ENCODE data around the gene CHD1.

CHD1 gene

GRCh38 chr5:98907951-98908350, 20.9 kb downstream of the CHD1 start:
- DNase-seq (ENCODE audit: low read depth in 1 of 2, low spot score in 1 of 2) = no peak
- in situ Hi-C loops (cut with HindIII; ENCODE audit: low pct_unique_long_range_greater_than_20kb, low sequenced_read_pairs) = no loop called here
- no peak for TF ChIP-seq JUND (IDR thresholded peaks at IDR 0.05; ENCODE audit: low read depth)

- in situ Hi-C loops (cut with HindIII; ENCODE audit: low pct_unique_long_range_greater_than_20kb, low sequenced_read_pairs) = no loop called here
- DNase-seq (ENCODE audit: low read depth in 1 of 2, low spot score in 1 of 2) = peak in 1 of 2 experiments; percentile 20
- no peak for TF ChIP-seq JUND (IDR thresholded peaks at IDR 0.05; ENCODE audit: low read depth)
These were observed 22.0 kb downstream of the CHD1 start for GRCh38 chr5:98906756-98907355.

- no peak for TF ChIP-seq JUND (IDR thresholded peaks at IDR 0.05; ENCODE audit: low read depth)
- in situ Hi-C loops (cut with HindIII; ENCODE audit: low pct_unique_long_range_greater_than_20kb, low sequenced_read_pairs) = no loop called here
- DNase-seq (ENCODE audit: low read depth in 1 of 2, low spot score in 1 of 2) = peak in 1 of 2 experiments; percentile 54
These were observed 22.7 kb downstream of the CHD1 start for GRCh38 chr5:98905857-98906688.

- in situ Hi-C loops (cut with HindIII; ENCODE audit: low pct_unique_long_range_greater_than_20kb, low sequenced_read_pairs) = no loop called here
- DNase-seq (ENCODE audit: low read depth in 1 of 2, low spot score in 1 of 2) = no peak
- no peak for TF ChIP-seq JUND (IDR thresholded peaks at IDR 0.05; ENCODE audit: low read depth)
These were observed 24.0 kb downstream of the CHD1 start for GRCh38 chr5:98904780-98905179.

DNA sequence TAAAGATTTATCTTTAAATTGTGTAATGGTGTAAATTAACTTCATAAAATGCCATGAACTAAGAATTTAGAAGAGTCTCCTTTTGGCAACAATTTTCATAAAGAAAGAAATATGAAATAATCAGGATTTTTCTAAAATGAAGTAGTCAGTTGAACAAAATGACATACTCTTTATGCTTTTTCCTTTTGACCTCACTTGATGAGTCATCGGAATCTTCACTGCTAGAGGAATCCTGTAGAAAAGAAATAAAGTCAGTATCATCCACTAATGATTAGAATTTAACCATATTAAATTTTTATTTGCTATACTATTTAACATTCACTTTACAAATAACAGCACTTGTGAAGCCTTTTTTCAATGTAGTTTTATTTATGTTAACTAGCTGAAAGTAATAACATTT, 26.1 kb downstream of the CHD1 start:
- no peak for DNase-seq (ENCODE audit: low read depth in 1 of 2, low spot score in 1 of 2)
- in situ Hi-C loops (cut with HindIII; ENCODE audit: low pct_unique_long_range_greater_than_20kb, low sequenced_read_pairs) = no loop called here
- TF ChIP-seq JUND (IDR thresholded peaks at IDR 0.05; ENCODE audit: low read depth) = no peak

GRCh38 chr5:98899456-98899855, 29.4 kb downstream of the CHD1 start:
- no peak for TF ChIP-seq JUND (IDR thresholded peaks at IDR 0.05; ENCODE audit: low read depth)
- in situ Hi-C loops (cut with HindIII; ENCODE audit: low pct_unique_long_range_greater_than_20kb, low sequenced_read_pairs) = no loop called here
- DNase-seq (ENCODE audit: low read depth in 1 of 2, low spot score in 1 of 2) = no peak

DNA sequence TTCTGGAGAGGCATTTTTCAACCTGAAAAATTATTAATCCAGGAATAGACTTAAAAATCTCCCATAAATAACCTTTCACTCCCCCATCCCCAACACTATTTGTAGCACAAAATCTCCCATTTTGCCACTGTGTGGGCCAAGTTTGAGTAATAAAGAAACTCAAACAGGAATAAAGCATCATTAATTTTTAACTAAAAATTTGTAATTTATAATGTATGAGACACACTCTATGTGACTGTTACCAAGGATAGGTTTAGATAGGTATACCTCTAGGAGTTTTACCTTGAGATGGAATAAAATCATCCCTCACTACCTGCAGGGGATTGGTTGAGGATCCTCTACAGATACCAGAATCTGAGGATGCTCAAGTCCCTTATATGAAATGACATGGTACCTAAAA, 30.1 kb downstream of the CHD1 start:
- in situ Hi-C loops (cut with HindIII; ENCODE audit: low pct_unique_long_range_greater_than_20kb, low sequenced_read_pairs) = no loop called here
- DNase-seq (ENCODE audit: low read depth in 1 of 2, low spot score in 1 of 2) = no peak
- TF ChIP-seq JUND (IDR thresholded peaks at IDR 0.05; ENCODE audit: low read depth) = no peak

- DNase-seq (ENCODE audit: low read depth in 1 of 2, low spot score in 1 of 2) = no peak
- TF ChIP-seq JUND (IDR thresholded peaks at IDR 0.05; ENCODE audit: low read depth) = no peak
- in situ Hi-C loops (cut with HindIII; ENCODE audit: low pct_unique_long_range_greater_than_20kb, low sequenced_read_pairs) = no loop called here
These were observed 37.2 kb downstream of the CHD1 start for GRCh38 chr5:98891591-98891990.

DNA sequence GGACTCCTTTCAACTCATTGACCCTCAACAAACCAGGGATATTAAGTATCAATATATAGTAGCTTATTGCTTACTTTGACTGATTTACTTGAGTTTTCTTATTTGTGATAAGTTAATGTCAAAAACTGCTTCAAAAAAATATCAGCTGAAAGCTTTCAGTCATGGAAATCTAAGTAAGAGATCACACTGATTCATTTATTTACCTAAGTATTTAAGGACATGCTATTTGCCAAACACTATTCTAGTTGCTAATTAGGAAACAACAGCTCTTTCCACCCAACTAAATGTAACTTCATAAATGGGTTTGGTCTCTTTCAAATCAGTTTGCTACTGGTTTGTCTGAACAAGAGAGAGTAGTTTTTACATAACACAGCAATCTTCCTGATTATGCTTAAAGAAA, 48.2 kb downstream of the CHD1 start:
- no peak for TF ChIP-seq JUND (IDR thresholded peaks at IDR 0.05; ENCODE audit: low read depth)
- DNase-seq (ENCODE audit: low read depth in 1 of 2, low spot score in 1 of 2) = no peak
- in situ Hi-C loops (cut with HindIII; ENCODE audit: low pct_unique_long_range_greater_than_20kb, low sequenced_read_pairs) = no loop called here

DNA sequence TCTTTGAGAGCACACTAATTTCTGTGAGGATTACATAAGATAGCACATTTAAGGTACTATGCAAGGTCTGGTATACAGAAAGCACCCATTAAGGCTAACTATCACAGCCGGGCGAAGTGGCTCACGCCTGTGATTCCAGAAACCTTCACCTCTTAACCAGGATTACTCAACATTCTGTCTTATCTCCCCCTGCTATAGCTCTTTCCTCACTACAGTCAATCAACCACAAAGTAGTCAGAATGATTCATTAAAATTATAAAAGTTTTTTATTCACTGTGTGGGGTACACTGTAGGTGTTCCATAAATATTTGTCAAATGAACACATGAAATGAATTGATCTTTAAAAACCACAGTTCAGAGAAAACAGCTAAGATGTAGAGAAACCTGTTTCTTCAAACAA, 48.7 kb downstream of the CHD1 start:
- in situ Hi-C loops (cut with HindIII; ENCODE audit: low pct_unique_long_range_greater_than_20kb, low sequenced_read_pairs) = no loop called here
- no peak for DNase-seq (ENCODE audit: low read depth in 1 of 2, low spot score in 1 of 2)
- no peak for TF ChIP-seq JUND (IDR thresholded peaks at IDR 0.05; ENCODE audit: low read depth)

- in situ Hi-C loops (cut with HindIII; ENCODE audit: low pct_unique_long_range_greater_than_20kb, low sequenced_read_pairs) = no loop called here
- no peak for TF ChIP-seq JUND (IDR thresholded peaks at IDR 0.05; ENCODE audit: low read depth)
- DNase-seq (ENCODE audit: low read depth in 1 of 2, low spot score in 1 of 2) = no peak
These were observed 51.2 kb downstream of the CHD1 start for GRCh38 chr5:98877600-98877999.

DNA sequence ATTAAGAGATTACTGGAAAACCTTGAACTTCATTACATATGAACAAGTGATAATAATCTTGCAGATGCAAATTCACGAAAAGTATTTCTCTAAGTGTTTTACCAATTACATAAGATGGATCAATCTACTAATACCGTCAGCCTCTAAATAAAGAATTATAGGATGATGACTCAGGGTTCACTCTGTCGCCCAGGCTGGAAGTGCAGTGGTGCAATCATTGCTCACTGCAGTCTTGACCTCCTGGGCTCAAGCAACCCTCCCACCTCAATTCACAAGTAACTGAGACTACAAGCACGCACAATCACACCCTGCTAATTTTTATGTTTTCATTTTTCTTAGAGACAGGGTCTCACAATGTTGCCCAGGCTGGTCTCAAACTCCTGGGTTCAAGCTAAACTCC, 56.1 kb downstream of the CHD1 start:
- in situ Hi-C loops (cut with HindIII; ENCODE audit: low pct_unique_long_range_greater_than_20kb, low sequenced_read_pairs) = no loop called here
- DNase-seq (ENCODE audit: low read depth in 1 of 2, low spot score in 1 of 2) = no peak
- no peak for TF ChIP-seq JUND (IDR thresholded peaks at IDR 0.05; ENCODE audit: low read depth)

DNA sequence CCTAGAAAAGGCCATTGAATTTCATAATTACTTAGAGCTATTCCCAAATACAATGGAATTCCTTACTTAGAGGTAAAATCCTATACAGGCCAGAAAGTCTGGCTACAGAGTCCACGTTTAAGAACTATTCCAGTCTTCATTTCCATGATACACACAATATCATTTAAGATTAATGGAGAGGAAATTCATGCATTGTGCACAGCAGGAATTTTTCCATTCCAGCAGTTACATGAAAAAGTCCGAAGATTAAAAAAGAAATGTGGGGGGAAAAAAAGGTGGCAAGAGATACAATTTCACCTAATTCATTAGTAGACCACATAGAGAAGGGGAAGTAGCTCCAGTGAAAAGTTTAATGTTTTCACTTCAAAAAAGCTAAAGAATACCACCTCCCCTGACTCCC, 63.1 kb downstream of the CHD1 start:
- no peak for TF ChIP-seq JUND (IDR thresholded peaks at IDR 0.05; ENCODE audit: low read depth)
- in situ Hi-C loops (cut with HindIII; ENCODE audit: low pct_unique_long_range_greater_than_20kb, low sequenced_read_pairs) = no loop called here
- DNase-seq (ENCODE audit: low read depth in 1 of 2, low spot score in 1 of 2) = no peak

All from T47D (cell line).